HG03066 (cell line): ENCODE data around the gene FBN2.
"Not testable (repeated sequence)": the region's sequence is repeated elsewhere in the genome, so short reads cannot be mapped to it uniquely, and the experiment has no call there.

Experiments used
- ATAC-seq: cut with Tn5 transposase; IDR thresholded peaks from one replicate; pipeline ENCODE4 v1.9.1; 2021; ENCODE audit warnings: low read depth; ENCODE audit not compliant: unreplicated experiment

FBN2 gene

DNA sequence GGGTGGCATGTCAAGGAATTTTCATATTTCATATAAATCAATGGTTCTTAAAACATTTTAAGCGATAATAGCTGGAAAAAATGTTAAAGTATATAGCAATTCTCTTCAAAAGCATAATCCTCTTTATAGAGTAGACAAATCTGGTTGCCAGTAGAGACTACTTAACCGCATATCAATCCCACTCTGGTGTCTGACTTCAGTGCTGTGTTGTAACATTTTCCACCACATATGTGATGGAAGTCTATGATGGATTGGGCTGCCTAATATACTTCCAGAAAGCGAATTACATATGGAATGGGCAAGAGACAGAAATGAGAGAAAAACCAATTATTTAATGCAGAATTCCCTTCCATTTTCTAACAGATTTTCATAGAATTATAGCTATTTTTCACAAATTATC lies 54.3 kb downstream of the FBN2 start:
- ATAC-seq, result no peak

DNA sequence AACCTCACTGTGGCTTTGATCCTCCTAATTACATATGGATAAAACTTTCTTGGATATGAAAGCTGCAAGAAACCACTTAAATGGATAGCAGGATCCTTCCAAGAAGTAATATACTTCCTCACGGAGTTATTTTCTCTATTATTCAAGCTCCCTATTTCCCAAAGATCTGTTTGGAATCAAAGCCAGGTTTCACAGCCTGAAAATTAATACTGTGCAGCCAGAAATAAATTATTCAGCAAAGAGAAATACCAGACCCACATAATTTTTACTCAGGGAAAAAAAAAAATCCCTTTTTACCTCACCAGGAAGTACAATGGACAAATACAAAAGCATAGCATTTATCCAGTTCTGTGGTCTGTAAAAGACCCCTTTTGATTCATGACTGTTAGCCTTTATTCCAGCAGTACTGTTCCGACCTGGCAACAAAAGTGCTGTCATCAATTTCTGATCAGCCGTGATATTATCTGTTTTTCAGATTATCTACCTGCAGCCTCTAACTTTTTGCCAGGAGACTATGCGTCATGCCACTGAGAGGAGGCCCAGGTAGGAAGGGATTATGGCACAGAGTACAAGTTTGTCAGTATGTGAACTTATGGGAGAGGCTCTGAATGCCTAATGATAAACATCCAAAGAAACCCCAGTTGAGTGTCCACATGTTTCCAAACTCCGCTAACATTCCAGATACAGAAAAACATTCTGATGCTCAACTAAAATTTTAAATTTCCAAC lies 57.0 kb downstream of the FBN2 start:
- no peak for ATAC-seq

DNA sequence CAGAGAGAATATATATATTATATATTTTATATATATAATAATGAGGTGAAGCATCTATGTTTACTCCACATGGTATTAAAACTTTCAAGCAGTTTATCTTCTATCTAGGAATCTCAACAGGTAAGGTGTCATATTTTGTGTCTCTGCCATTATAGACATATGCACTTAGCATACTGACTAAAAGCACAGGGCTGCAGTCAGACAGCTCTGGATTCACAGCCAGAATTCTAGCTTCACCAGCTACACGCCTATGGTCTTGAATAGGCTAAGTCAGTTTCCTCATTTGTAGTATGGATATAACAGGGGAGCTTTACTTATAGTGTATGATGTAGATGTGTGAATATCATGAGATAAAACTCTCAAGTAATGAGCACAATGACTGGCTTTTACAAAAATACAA lies 57.9 kb downstream of the FBN2 start:
- no peak for ATAC-seq

DNA sequence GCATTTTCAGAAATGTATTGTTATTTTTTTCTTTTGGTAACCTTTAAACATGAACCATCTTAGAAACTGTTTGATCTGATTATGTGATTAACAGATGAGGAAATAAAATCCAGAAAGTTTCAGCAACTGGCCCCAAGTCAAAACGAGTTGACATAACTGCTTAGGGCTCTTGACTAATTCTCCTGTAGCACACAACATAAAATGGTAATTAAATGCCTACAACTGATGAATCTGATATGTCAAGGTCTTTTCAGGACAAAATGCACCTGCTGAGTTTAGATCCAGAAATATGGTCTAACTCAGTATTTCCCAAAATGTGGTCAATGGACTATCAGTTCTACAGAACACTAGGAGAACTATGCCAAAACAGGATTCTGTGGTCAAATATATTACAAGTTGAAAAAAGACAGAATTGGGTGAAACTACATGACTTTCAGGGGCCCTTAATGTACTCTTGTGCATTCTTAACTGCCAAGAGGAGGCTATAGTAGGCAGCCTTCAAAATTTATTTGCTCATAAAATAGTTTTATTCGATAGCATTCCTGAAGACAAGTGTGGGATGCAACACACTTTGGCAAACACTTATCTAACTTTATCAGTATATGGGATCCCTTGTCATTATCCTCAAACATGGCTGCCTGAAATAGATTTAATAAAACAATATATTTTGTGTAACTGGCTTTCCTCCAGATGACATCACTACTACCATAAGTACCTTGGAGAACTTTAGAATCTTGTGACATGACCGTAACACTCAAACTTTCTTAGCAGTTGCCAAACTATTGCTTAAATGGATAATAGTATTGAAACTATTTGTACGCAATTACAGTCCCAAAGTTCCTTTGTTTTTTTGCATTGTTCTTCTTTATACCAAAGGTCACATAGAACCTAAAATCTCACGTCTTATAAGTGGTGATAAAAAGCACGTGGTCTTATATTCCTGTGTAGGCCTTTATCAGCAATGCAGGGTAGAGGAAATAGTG lies 59.4 kb downstream of the FBN2 start:
- no peak for ATAC-seq

DNA sequence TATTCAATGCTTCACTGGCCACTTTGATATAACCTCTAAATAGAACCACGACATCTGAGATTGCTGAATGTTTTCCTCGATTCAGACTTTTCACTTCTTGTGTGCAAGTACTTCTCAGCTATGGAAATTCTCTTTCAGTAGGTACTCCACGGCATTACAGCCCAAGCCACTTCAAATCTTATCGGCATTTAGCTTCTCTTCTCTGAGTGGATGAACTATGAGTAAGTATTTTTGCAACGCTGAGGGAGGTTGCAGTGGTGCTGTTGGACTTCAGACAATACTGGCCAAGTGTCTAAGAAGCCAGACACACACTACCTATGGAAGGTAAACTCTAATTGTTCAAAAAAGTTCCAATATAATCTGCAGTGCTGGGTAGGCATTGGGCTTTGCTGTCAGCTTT lies 60.1 kb downstream of the FBN2 start:
- ATAC-seq, result no peak

DNA sequence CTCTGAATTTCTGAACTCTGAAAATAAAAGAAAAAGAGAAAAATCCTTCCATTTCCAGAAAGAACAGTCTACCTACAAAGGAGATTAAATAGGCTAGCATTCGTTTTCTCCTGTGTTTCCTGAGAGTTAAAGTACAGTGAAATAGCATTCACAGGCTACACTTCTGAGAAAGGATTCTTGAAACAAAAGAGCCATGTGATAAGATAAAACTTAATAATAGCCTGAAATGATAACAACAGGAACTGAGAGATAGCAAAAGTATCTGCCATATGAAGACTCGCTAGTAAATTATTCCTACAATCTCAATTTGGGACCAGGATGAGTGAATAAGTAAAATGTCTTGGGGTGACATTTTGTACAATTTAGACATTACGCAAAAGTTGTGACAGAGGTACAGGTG lies 62.4 kb downstream of the FBN2 start:
- no peak for ATAC-seq

DNA sequence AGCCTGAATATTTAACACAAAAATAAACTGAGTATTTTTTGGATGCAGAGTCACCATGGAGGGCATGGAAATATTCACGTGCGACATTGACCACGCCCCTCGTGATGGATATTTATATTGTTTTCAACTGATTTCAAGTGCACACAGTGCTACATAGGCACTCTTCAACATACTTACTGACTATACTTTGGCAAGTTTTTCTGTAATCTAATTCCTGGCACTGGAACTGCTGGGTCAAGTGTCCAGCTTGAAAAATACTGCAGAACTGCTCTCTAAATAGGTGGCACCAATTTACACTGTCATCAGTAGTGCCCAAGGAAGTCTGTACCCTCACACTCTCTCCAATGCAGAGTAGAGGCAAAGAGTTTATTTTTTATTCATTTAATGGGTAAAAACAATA lies 65.1 kb downstream of the FBN2 start:
- ATAC-seq, result no peak

DNA sequence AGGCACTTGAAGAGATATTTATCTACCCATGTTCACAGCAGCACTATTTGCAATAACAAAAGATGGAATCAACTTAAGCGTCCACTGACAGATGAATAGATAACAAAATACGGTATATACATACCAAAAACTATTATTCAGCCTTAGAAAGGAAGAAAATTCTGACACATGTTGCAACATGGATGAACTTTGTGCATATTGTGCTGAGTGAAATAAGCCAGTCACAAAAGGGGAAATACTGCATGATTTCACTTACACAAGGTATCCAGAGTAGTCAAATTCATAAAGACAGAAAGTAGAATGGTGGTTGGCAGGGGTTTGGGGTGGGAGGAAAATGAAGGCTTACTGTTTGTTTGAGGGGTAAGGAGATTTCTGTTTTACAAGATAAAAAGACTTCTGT lies 66.0 kb downstream of the FBN2 start:
- ATAC-seq, result no peak

DNA sequence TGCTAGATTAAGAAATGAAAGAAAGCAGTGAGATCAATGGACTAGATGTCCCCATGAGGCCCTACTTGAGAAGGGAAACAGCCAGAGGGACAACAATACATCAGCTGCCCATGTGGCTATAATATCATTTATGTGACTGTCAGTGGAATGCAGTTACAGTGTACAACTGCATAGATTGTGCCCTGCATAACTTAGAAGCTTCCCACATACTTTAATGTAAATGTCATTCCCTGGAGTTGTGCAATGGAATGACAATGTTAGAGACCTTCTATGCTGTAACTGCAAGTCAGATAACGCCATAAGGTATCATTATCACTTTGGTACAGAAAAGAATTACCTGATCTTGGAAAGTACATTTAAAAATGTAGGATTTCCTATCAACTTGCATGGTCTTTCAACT lies 67.4 kb downstream of the FBN2 start:
- ATAC-seq, result no peak

DNA sequence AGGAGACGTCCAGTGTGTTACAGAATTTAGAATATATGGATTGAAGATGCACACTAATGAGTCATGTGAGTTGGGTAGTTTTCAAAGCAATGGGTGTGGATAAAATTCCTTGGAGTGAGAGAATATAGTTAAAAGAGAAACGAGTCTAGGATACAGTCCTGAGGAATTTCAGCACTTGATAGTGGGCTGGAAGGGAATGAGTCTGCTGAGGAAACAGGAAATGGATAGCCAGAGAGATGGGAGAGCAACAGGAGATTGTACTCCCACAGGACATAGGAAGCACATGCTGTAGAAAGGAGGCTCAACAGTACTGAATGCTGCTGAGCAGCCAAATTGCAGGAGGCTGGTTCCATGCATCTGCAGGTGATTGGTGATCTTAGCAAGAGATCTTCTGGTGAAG lies 68.1 kb downstream of the FBN2 start:
- no peak for ATAC-seq

DNA sequence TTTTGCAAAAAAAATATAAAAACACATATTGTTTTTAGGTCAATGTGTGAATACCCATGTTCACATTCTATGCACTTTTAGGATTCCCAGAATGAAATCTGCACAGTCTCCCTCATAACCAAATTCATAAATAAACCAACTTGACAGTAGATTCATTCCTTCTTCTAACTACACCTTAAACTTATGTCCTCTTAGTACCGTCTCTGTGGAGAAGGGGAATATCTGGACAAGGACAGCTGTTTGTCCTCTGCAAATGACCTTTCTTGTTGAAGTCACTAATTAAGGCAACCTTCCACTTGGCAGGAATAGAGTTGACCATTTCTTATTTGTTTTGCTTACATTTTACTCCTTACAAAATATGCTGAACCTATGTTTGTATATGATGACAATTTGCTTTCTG lies 71.1 kb downstream of the FBN2 start:
- ATAC-seq, result no peak

DNA sequence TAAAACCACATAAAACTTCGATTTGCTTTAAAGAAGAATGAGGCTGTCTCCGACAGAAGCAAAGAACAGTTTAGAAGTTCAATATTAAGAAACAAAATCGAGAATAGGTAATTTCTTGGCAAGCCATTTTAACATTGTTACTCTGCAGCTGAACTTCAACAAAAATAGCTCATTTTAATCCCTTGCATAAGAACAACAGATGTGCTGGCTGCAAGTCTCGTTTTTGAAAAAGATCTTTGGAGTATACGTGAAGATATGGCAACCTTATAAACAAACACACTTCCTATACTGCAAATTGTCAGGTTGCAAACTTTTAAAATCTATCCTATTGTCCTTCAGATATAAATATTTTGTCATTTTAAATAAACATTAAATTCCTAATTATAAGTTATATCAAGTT lies 71.5 kb downstream of the FBN2 start:
- no peak for ATAC-seq

DNA sequence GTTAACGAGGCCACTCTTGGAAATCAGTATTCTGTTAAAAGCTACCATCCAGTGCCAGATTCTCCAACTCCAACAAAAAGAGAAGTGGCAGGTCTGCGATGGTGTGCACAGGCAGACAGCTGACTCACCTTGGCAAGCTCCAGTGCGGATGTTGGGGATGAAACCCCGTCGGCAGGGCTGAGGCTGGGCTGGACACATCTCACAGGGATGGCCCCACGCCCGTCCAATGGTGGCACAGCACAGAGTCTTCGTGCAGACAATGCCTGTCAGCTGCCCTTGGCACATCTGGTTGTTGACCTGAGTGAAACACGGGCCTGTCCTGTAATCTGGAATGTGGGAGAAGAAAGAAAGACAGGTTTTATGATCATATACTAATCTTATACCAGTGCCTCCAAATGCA lies 73.4 kb downstream of the FBN2 start:
- no peak for ATAC-seq

DNA sequence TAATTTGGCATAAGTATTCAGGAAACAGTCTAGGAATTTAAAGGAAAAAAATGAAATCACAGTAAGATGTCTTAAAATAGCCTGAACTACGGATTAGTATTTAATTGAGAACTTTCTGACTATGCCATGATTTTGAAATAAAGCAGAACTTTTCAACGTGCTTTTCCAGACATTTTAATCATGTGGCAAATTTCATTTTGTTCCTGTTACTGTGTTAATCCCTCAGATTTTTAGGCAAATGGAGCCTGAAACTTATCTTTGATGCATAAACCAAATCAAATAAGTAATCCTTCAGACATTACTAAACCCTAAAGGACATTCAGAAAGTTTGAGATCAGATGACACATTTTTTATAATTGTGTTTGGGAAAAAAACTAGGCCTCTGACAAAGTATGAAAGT lies 75.7 kb downstream of the FBN2 start:
- ATAC-seq, result no peak

DNA sequence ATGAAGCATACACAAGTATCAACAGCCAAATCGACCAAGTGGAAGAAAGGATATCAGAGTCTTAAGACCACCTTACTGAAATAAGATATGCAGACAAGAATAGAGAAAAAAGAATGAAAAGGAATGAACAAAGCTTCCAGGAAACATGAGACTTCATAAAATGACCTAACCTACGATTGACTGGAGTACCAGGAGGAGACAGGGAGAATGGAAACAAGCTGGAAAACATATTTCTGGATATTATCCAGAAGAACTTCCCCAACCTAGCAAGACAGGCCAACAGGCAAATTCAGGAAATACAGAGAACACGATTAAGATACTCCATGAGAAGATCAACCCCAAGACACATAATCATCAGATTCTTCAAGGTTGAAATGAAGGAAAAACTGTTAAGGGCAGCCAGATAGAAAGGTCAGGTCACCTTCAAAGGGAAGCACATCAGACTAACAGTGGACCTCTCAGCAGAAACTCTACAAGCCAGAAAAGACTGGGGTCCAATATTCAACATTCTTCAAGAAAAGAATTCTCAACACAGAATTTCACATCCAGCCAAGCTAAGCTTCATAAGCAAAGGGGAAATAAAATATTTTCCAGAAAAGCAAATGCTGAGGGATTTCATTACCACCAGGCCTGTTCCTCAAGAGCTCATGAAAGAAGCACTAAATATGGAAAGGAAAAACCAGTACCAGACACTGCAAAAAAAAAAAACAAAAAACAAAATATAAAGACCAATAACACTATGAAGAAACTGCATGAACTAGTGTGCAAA lies 80.7 kb downstream of the FBN2 start:
- not testable (repeated sequence) for ATAC-seq

DNA sequence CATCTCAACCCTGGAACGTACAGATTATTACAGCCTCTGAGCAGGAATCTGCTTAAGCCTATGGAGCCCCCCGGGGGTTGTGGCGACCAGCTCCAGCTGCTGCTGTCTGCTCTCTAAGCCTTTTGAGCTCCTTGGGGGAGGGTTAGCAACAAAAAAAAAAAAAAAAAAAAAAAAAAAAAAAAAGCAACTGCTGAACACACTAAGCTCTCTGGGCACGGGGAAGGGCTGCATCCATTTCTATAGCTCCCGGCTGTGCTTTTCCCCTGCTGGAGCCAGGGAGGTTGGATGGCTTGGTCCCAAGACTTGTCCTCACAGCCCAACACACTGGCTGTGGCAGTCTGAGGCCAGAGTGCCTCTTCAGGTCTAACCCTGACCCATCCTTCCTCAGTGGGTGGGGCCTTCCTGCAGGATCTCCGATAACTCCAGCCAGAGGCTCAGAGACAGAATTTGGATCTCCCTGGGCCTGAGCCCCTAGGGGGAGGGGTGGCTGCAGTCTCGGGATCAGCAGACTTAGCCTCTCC lies 82.1 kb downstream of the FBN2 start:
- no peak for ATAC-seq

DNA sequence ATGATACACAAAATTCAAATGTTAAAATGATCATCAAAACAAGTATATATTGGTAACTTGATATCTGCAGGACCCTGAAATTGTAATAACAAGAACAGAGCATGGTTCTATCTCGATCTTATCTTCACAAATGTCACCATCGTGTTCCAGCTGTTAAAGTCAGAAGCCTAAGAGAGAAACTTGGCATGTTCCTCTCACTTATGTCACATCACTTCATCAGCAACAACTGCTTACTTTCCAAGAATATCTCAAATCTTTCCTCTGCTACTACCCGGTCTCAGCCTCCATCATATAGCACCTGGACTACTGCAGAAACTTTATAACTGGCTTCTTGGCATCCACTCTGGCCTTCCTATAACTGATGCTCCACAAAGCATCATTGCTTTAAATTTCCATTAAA lies 84.9 kb downstream of the FBN2 start:
- ATAC-seq, result no peak

DNA sequence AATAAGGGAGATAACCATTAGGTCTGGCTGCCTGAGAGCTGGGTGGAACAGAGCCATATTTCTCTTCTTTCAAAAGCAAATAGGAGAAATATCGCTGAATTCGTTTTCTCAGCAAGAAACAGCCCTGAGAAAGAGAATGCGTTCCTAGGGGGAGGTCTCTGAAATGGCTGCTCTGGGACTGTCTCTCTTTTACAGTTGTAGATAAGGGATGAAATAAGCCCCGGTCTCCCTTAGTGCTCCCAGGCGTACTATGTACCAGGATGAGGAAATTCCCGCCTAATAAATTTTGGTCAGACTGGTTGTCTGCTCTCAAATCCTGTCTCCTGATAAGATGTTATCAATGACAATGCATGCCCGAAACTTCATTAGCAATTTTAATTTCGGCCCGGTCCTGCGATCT lies 90.8 kb downstream of the FBN2 start:
- ATAC-seq, result not testable (repeated sequence)

DNA sequence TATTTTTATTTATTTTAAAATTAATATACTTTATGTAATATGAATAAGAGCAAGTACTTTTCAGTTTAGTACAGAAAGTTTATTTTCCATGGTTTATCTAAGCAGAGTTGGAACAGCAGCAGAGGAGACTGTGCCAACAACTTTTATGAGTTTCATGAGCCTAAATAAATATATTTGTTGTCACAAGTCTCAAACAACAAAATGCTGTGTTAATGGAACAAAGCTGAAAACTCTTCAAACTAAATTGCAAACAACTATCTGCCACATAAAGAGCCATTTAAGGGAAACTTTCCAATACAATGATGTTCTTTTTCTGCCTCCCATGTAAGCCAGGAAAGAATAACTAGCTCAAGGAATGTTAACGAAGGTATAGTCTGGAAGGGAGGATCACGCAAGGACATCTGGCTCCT lies 96.1 kb downstream of the FBN2 start:
- no peak for ATAC-seq

DNA sequence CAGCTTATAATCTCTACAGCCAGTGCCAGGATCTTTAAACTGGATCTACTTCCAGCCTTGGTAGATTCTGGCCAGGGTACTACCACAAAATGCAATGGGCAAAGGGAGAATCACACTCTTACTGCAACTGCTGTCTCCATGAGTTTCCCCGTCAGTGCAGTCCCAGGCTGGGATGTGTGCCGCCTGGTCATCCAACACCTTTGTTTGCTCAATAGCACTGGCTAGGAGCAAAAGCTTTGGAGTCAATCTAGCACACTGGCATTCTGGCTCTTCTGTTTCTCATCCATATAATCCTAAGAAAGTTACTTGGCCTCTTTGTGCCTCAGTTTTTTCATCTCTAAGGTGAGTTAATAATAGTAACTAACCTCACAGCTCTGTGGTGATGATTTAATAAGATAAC lies 96.9 kb downstream of the FBN2 start:
- ATAC-seq, result no peak

DNA sequence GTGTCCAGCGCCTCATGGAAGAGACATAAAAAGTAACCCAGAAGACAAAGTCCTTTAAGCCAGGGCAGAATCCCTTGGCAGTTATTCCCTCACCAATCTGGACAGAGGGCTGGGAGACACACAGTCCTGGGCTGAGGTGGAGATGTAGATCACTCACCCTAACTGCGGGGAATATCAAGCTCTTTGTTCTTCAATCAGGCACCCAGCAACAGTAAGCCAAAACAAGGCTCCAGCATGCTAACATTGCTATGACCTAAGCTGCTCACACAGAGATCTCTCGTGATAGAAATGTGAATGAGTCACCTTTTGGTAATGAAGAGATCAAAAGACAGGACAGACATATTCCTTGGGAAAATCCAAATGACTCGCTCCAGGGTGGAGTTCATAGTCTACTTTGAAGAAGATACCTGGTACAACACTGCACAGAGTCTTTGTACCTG lies 101.3 kb downstream of the FBN2 start:
- no peak for ATAC-seq
